ENCODE measurements around the gene LHFPL5. TPM values are rescaled to one million over a fixed set of nuclear protein-coding genes. Genes with fewer than 3 reads are reported as not detected.

LHFPL5 gene
- total and polyA plus RNA-seq, 2 experiments from 2014 or later = not detected

- 84 to 86% methylated on average over 3 of the region's 3 CpGs for WGBS, 2 experiments (ENCODE audit: low coverage in 1 of 2, low lambda C conversion rate in 2 of 2, missing lambda C conversion rate in 2 of 2)
- no peak for TF ChIP-seq EZH2phosphoT487 (IDR thresholded peaks at IDR 0.05; ENCODE audit: insufficient read depth, low read depth)
- TF ChIP-seq EZH2 (IDR thresholded peaks at IDR 0.05; ENCODE audit: insufficient read depth, poor library complexity, severe bottlenecking) = no peak
- no peak overlapping the region for H3K27ac ChIP-seq
- no peaks in the 10 kb centered on the region for H3K27me3 ChIP-seq (replicated peaks; ENCODE audit: insufficient read depth)
- H3F3A ChIP-seq (ENCODE audit: insufficient read depth) = no peaks in the 10 kb centered on the region
- H2AFZ ChIP-seq = no peak overlapping the region
- DNase-seq = no peak
- H3K36me3 ChIP-seq (ENCODE audit: low read depth) = peaks cover 25% of the 10 kb centered on the region
- no peak overlapping the region for H3K4me3 ChIP-seq
- in situ Hi-C loops (cut with MboI) = no loop called here
- H3K4me1 ChIP-seq (ENCODE audit: insufficient read depth) = no peaks in the 10 kb centered on the region
- H3K9me2 ChIP-seq (ENCODE audit: insufficient read depth) = no peaks in the 10 kb centered on the region
- H3K9ac ChIP-seq = no peak overlapping the region
- H3K4me2 ChIP-seq (ENCODE audit: unreplicated experiment) = no peak overlapping the region
- no peaks in the 10 kb centered on the region for H3K9me3 ChIP-seq (ENCODE audit: low read depth)
- no peaks in the 10 kb centered on the region for H3K79me2 ChIP-seq (ENCODE audit: insufficient read depth)
- no peaks in the 10 kb centered on the region for H4K20me1 ChIP-seq (ENCODE audit: insufficient read depth)
Measured at GRCh38 chr6:35844290-35844689, 39.1 kb downstream of the LHFPL5 start.

GRCh38 chr6:35850208-35850607 lies 45.1 kb downstream of the LHFPL5 start:
- peaks cover 42% of the 10 kb centered on the region for H3K36me3 ChIP-seq (ENCODE audit: low read depth)
- no peaks in the 10 kb centered on the region for H4K20me1 ChIP-seq (ENCODE audit: insufficient read depth)
- H3K4me2 ChIP-seq (ENCODE audit: unreplicated experiment) = no peak overlapping the region
- H3F3A ChIP-seq (ENCODE audit: insufficient read depth) = no peaks in the 10 kb centered on the region
- in situ Hi-C loops (cut with MboI) = no loop called here
- H3K4me3 ChIP-seq = no peak overlapping the region
- no peaks in the 10 kb centered on the region for H3K9me2 ChIP-seq (ENCODE audit: insufficient read depth)
- H3K27ac ChIP-seq = no peak overlapping the region
- H3K9ac ChIP-seq = no peak overlapping the region
- no peaks in the 10 kb centered on the region for H3K79me2 ChIP-seq (ENCODE audit: insufficient read depth)
- no peaks in the 10 kb centered on the region for H3K4me1 ChIP-seq (ENCODE audit: insufficient read depth)
- DNase-seq = no peak
- H3K9me3 ChIP-seq (ENCODE audit: low read depth) = no peaks in the 10 kb centered on the region
- 54 to 58% methylated on average over 2 of the region's 2 CpGs for WGBS, 2 experiments (ENCODE audit: low coverage in 1 of 2, low lambda C conversion rate in 2 of 2, missing lambda C conversion rate in 2 of 2)
- H2AFZ ChIP-seq = no peak overlapping the region
- H3K27me3 ChIP-seq (replicated peaks; ENCODE audit: insufficient read depth) = no peaks in the 10 kb centered on the region
- TF ChIP-seq EZH2phosphoT487 (IDR thresholded peaks at IDR 0.05; ENCODE audit: insufficient read depth, low read depth) = no peak
- TF ChIP-seq EZH2 (IDR thresholded peaks at IDR 0.05; ENCODE audit: insufficient read depth, poor library complexity, severe bottlenecking) = no peak

- TF ChIP-seq EZH2phosphoT487 (IDR thresholded peaks at IDR 0.05; ENCODE audit: insufficient read depth, low read depth) (no peak), EZH2 (IDR thresholded peaks at IDR 0.05; ENCODE audit: insufficient read depth, poor library complexity, severe bottlenecking) (no peak)
- in situ Hi-C loops (cut with MboI) = no loop called here
- 91 to 93% methylated on average over 4 of the region's 4 CpGs for WGBS, 2 experiments (ENCODE audit: low coverage in 1 of 2, low lambda C conversion rate in 2 of 2, missing lambda C conversion rate in 2 of 2)
Measured at GRCh38 chr6:35852994-35853393, 47.8 kb downstream of the LHFPL5 start.

GRCh38 chr6:35856250-35856649 lies 51.1 kb downstream of the LHFPL5 start:
- peaks cover 20% of the 10 kb centered on the region; the same call in 1 of the 2 replicates for H3K36me3 ChIP-seq (ENCODE audit: low read depth)
- in situ Hi-C loops (cut with MboI) = no loop called here
- no peaks in the 10 kb centered on the region for H3K9me2 ChIP-seq (ENCODE audit: insufficient read depth)
- no peaks in the 10 kb centered on the region for H3K27me3 ChIP-seq (replicated peaks; ENCODE audit: insufficient read depth)
- no peaks in the 10 kb centered on the region for H3F3A ChIP-seq (ENCODE audit: insufficient read depth)
- no peak overlapping the region for H3K9ac ChIP-seq
- H3K4me3 ChIP-seq = no peak overlapping the region
- no peaks in the 10 kb centered on the region for H3K9me3 ChIP-seq (ENCODE audit: low read depth)
- H3K27ac ChIP-seq = no peak overlapping the region
- no peak overlapping the region for H2AFZ ChIP-seq
- no peak for TF ChIP-seq EZH2 (IDR thresholded peaks at IDR 0.05; ENCODE audit: insufficient read depth, poor library complexity, severe bottlenecking)
- DNase-seq = no peak
- 95 to 100% methylated on average over 1 of the region's 1 CpG for WGBS, 2 experiments (ENCODE audit: low coverage in 1 of 2, low lambda C conversion rate in 2 of 2, missing lambda C conversion rate in 2 of 2)
- no peaks in the 10 kb centered on the region for H4K20me1 ChIP-seq (ENCODE audit: insufficient read depth)
- H3K4me2 ChIP-seq (ENCODE audit: unreplicated experiment) = no peak overlapping the region
- no peaks in the 10 kb centered on the region for H3K79me2 ChIP-seq (ENCODE audit: insufficient read depth)
- no peaks in the 10 kb centered on the region for H3K4me1 ChIP-seq (ENCODE audit: insufficient read depth)

More at GRCh38 chr6:35852994-35853393, 47.8 kb downstream of the LHFPL5 start:
- no peaks in the 10 kb centered on the region for H3K9me3 ChIP-seq (ENCODE audit: low read depth)
- no peak overlapping the region for H3K9ac ChIP-seq
- H3F3A ChIP-seq (ENCODE audit: insufficient read depth) = no peaks in the 10 kb centered on the region
- no peak overlapping the region for H3K4me3 ChIP-seq
- DNase-seq = no peak
- no peak overlapping the region for H3K4me2 ChIP-seq (ENCODE audit: unreplicated experiment)
- no peaks in the 10 kb centered on the region for H3K4me1 ChIP-seq (ENCODE audit: insufficient read depth)
- no peaks in the 10 kb centered on the region for H3K27me3 ChIP-seq (replicated peaks; ENCODE audit: insufficient read depth)
- H3K79me2 ChIP-seq (ENCODE audit: insufficient read depth) = no peaks in the 10 kb centered on the region
- H3K27ac ChIP-seq = no peak overlapping the region
- no peak overlapping the region for H2AFZ ChIP-seq
- H3K9me2 ChIP-seq (ENCODE audit: insufficient read depth) = no peaks in the 10 kb centered on the region
- H3K36me3 ChIP-seq (ENCODE audit: low read depth) = peaks cover 44% of the 10 kb centered on the region
- no peaks in the 10 kb centered on the region for H4K20me1 ChIP-seq (ENCODE audit: insufficient read depth)

GRCh38 chr6:35857853-35858252 lies 52.7 kb downstream of the LHFPL5 start:
- no peaks in the 10 kb centered on the region for H3K79me2 ChIP-seq (ENCODE audit: insufficient read depth)
- no peaks in the 10 kb centered on the region for H3K27me3 ChIP-seq (replicated peaks; ENCODE audit: insufficient read depth)
- H3F3A ChIP-seq (ENCODE audit: insufficient read depth) = no peaks in the 10 kb centered on the region
- H4K20me1 ChIP-seq (ENCODE audit: insufficient read depth) = no peaks in the 10 kb centered on the region
- H3K4me3 ChIP-seq = no peak overlapping the region
- no peak overlapping the region for H3K27ac ChIP-seq
- H2AFZ ChIP-seq = no peak overlapping the region
- H3K9ac ChIP-seq = no peak overlapping the region
- in situ Hi-C loops (cut with MboI) = no loop called here
- H3K9me3 ChIP-seq (ENCODE audit: low read depth) = no peaks in the 10 kb centered on the region
- no peak overlapping the region for H3K4me2 ChIP-seq (ENCODE audit: unreplicated experiment)
- H3K4me1 ChIP-seq (ENCODE audit: insufficient read depth) = no peaks in the 10 kb centered on the region
- TF ChIP-seq EZH2 (IDR thresholded peaks at IDR 0.05; ENCODE audit: insufficient read depth, poor library complexity, severe bottlenecking) = no peak
- TF ChIP-seq EZH2phosphoT487 (IDR thresholded peaks at IDR 0.05; ENCODE audit: insufficient read depth, low read depth) = no peak
- H3K9me2 ChIP-seq (ENCODE audit: insufficient read depth) = no peaks in the 10 kb centered on the region
- DNase-seq = no peak
- peaks cover 20% of the 10 kb centered on the region; the same call in 1 of the 2 replicates for H3K36me3 ChIP-seq (ENCODE audit: low read depth)

All from GM23248 (cell line).